Activated CD8-positive, alpha-beta T cell treated with anti-CD3 and anti-CD28 coated beads, Interleukin-2, amount 10 ng/mL, durations not matched to agents 7 days and 5 days (primary cell): ENCODE measurements around the gene TBX19. TPM values are rescaled to one million over a fixed set of nuclear protein-coding genes. Genes with fewer than 3 reads are reported as not detected.

Experiments used
- total RNA-seq, 2 experiments: library from RNA; stranded (reverse); gene quantifications; one replicate each; pipeline ENCODE4 v1.2.3, GENCODE V29; 2021

The TBX19 gene
- total RNA-seq, 2 experiments from 2014 or later = 1.4 to 2.1 TPM

Other genes starting within 250 kb of the TBX19 start
- gene GPR161, start 143.9 kb upstream of the TBX19 start, total RNA-seq = not detected
- 10 to 100 TPM; 48.6 to 53.6 TPM for gene TIPRL, start 101.9 kb upstream of the TBX19 start, total RNA-seq
- 10 to 100 TPM; 60.2 to 65.6 TPM for gene SFT2D2, start 54.9 kb upstream of the TBX19 start, total RNA-seq